Heart right ventricle (tissue), 16 donors: ENCODE results near the gene SLC13A4. TPM values are rescaled to one million over a fixed set of nuclear protein-coding genes. Genes with fewer than 3 reads are reported as not detected.

Experiments
- ATAC-seq, 8 donors: fragments of 200-7000 bp; cut with Tn5 transposase; one replicate each; pipeline ENCODE4 v1.9.1; 2020; ENCODE audit warnings: mild to moderate bottlenecking in 8 of 8, moderate library complexity in 8 of 8, moderate number of reproducible peaks in 1 of 8
- DNase-seq, 2 donors: peaks; one replicate each; pipeline ENCODE4 v3.0.0-alpha.2; 2020
- H3K27ac ChIP-seq, 10 donors: fragments of 200-600 bp; sonication (generic) in 2 of 10; one replicate each; pipeline versions ENCODE4 v1.5.0 to v1.8.0; 2020 to 2022; ENCODE audit warnings: mild to moderate bottlenecking in 3 of 10
- H3K27me3 ChIP-seq, 7 donors: fragments of 200-600 bp; one replicate each; pipeline ENCODE4 v1.8.0; 2021 to 2022; ENCODE audit warnings: mild to moderate bottlenecking in 2 of 7
- H3K36me3 ChIP-seq, 9 donors: fragments of 200-600 bp; sonication (generic) in 1 of 9; one replicate each; pipeline versions ENCODE4 v1.5.0 to v1.8.0; 2020 to 2022; ENCODE audit warnings: mild to moderate bottlenecking in 2 of 9
- H3K4me1 ChIP-seq, 9 donors: fragments of 200-600 bp; sonication (generic) in 1 of 9; one replicate each; pipeline versions ENCODE4 v1.5.0 to v1.8.0; 2020 to 2022; ENCODE audit warnings: mild to moderate bottlenecking in 4 of 9
- H3K4me3 ChIP-seq, 10 donors: fragments of 200-600 bp; sonication (generic) in 2 of 10; one replicate each; pipeline versions ENCODE4 v1.5.0 to v1.8.0; 2020 to 2022; ENCODE audit warnings: mild to moderate bottlenecking in 7 of 10, moderate library complexity in 2 of 10
- H3K9me3 ChIP-seq, 11 donors: fragments of 200-600 bp in 10 of 11; sonication (generic) in 2 of 11; one replicate each; pipeline versions ENCODE4 v1.5.0 to v1.8.0; 2013 to 2022; ENCODE audit warnings: mild to moderate bottlenecking in 2 of 11, control low read depth in 1 of 11, moderate library complexity in 1 of 11
- WGBS, 2 donors: extraction: QIAGEN DNeasy Blood & Tissue Kit; methylation state at CpG; one replicate each; pipeline ENCODE4 v1.1.7; 2013; ENCODE audit warnings: inconsistent platforms in 1 of 2; 5-methylcytosine and 5-hydroxymethylcytosine counted together
- intact Hi-C, 10 donors: fragments of 100-400 bp; cut with DNase I; formaldehyde crosslinking; loops; one replicate each; pipeline versions ENCODE4 v1.11.1 to v1.14.2; 2022
- polyA plus RNA-seq, 2 donors: library from polyadenylated mRNA; stranded (reverse); fragments of 200-250 nt; gene quantifications; one replicate each; pipeline ENCODE4 v1.2.3, GENCODE V29; 2013
- total RNA-seq, 10 donors: library from RNA; stranded (reverse); fragmentation: NEBNext Ultra II Directional in 3 of 10; extraction: Animal tissue kit (Norgen Biotek cat#: 25700) in 3 of 10; gene quantifications; one replicate each; pipeline versions ENCODE4 v1.2.1 to v1.2.4, GENCODE V29; 2021 to 2023
- TF ChIP-seq, protein P1 (sequence below), 9 donors: fragments of 200-600 bp; sonication (generic) in 2 of 9; IDR thresholded peaks; one replicate each; pipeline versions ENCODE4 v1.5.0 to v1.8.0; 2021 to 2022; ENCODE audit warnings: antibody characterized with exemption in 9 of 9, mild to moderate bottlenecking in 5 of 9, moderate library complexity in 1 of 9
- donor health status: Arrhythmogenic right ventricular cardiomyopathy.
- donor health status: ischemic (EF 13 %, LVEDD 7.1; RV severe dilation, severe dysfunction).
- donor health status: healthy with polysubstance abuse.
- donor health status: DM: no; HTN: yes; CAD: no.
- donor health status: DM: no; HTN: no; CAD: no.
- donor health status: ischemic (EF 25% LVEDD 6.9; RV normal size, moderate dysfunction).
- donor health status: ischemic (EF 25% LVEDD 5.7; RV mildly dilated, moderate dysfunction).
- donor health status: healthy.
- donor health status: DM: yes; HTN: yes; CAD: no.
- donor health status: Ischemic cardiomyopathy.
- donor health status: ischemic (EF 35%, LVEDD 5.7; RV mildly dilated, moderate dysfunction).
- donor health status: nonischemic (EF 11% LVEDD 7.7; RV severe dilation, severe dysfunction).
- donor health status: DM: yes; HTN: yes; CAD: no.
- donor health status: PGD.
- donor health status: ischemic (EF 29% LVEDD 5.4; RV normal size, mild dysfunction).
- donor health status: nonischemic (EF 23%, LVEDD 6.1; RV moderate dilation, normal function).

Gene SLC13A4
- total and polyA plus RNA-seq, 12 donors, result 0.08 to 2.8 (median 0.56) TPM; not detected in 2

DNA sequence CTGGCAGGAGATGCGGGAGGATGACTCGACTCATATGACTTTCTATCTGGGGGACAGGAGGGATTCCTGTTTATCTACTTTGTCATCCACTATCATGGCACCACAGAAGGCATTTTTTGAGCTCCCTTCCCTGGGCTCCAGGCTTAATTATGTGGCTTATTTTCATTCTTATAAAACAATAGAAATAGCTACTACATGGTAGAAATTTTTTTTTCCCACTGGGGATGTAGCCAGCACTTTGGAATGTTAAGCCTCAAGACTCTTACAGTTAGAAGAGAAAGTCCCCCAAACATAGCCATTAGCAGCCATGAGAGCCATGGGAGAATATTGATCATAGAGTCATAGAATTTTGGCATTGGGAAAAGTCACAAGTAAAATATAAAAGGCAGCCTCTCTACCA is 35.3 kb upstream of the SLC13A4 start:
- Histone ChIP-seq H3K4me1 (peaks cover 1 to 52% (median 6%) of the 10 kb centered on the region in 9 donors), H3K9me3 (no peaks in the 10 kb centered on the region), H3K27ac (no peak overlapping the region), H3K36me3 (no peaks in the 10 kb centered on the region), H3K4me3 (no peak overlapping the region), H3K27me3 (no peaks in the 10 kb centered on the region)
- ATAC-seq (no peak), DNase-seq (no peak)
- TF ChIP-seq, protein P1, sequence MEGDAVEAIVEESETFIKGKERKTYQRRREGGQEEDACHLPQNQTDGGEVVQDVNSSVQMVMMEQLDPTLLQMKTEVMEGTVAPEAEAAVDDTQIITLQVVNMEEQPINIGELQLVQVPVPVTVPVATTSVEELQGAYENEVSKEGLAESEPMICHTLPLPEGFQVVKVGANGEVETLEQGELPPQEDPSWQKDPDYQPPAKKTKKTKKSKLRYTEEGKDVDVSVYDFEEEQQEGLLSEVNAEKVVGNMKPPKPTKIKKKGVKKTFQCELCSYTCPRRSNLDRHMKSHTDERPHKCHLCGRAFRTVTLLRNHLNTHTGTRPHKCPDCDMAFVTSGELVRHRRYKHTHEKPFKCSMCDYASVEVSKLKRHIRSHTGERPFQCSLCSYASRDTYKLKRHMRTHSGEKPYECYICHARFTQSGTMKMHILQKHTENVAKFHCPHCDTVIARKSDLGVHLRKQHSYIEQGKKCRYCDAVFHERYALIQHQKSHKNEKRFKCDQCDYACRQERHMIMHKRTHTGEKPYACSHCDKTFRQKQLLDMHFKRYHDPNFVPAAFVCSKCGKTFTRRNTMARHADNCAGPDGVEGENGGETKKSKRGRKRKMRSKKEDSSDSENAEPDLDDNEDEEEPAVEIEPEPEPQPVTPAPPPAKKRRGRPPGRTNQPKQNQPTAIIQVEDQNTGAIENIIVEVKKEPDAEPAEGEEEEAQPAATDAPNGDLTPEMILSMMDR (IDR thresholded peaks at IDR 0.05), result no peak
- intact Hi-C loops, result no loop called here
- WGBS, 2 donors, result 91 to 92% methylated on average over 2 of the region's 2 CpGs

GRCh38 chr7:135761751-135762488 is 33.9 kb upstream of the SLC13A4 start:
- H3K27ac ChIP-seq, result peak overlapping the region in 7 of 10 donors; percentile 29 to 73 (median 61)
- WGBS, 2 donors, result 57 to 70% methylated on average over 10 of the region's 10 CpGs
- peak in 7 of 8 donors; percentile 23 to 48 (median 34) for ATAC-seq
- intact Hi-C loops, result no loop called here
- no peak overlapping the region for H3K4me3 ChIP-seq
- no peaks in the 10 kb centered on the region for H3K36me3 ChIP-seq
- TF ChIP-seq, protein P1 (IDR thresholded peaks at IDR 0.05), result no peak
- peaks cover 0 to 48% (median 6%) of the 10 kb centered on the region in 9 donors for H3K4me1 ChIP-seq
- DNase-seq, result no peak
- no peaks in the 10 kb centered on the region for H3K27me3 ChIP-seq
- H3K9me3 ChIP-seq, result no peaks in the 10 kb centered on the region

DNA sequence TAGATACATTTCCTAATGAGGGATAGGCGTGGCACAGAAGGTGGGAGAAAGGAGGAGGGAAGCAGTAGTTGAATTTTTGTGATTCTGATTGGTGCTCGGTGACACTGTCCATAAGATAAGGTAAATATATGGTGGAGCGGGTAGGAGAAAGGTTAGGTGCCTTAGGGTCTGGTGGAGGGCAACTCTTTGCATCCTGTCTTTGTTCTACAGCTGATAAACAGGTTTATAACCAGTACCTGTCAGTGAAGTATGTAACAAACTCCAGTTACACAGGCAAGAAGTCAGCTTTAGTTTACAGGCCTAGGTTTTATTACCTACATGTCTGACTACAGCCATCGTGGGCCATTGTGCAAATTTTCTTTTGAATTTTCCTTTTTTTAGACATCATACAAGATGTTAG is 31.5 kb upstream of the SLC13A4 start:
- Histone ChIP-seq H3K4me3 (no peak overlapping the region), H3K9me3 (no peaks in the 10 kb centered on the region), H3K27ac (peak overlapping the region in 6 of 10 donors; percentile 56 to 90 (median 77)), H3K27me3 (no peaks in the 10 kb centered on the region), H3K36me3 (no peaks in the 10 kb centered on the region), H3K4me1 (peaks cover 0 to 53% (median 9%) of the 10 kb centered on the region in 9 donors)
- WGBS, 2 donors, result 88 to 91% methylated on average over 4 of the region's 4 CpGs
- intact Hi-C loops, result loop anchor here in 4 of 10 donors (5.0 to 10.0 kb wide), 2 partner anchors 85 to 87 kb away; no protein-coding TSS in a partner anchor
- TF ChIP-seq, protein P1 (IDR thresholded peaks at IDR 0.05), result no peak
- no peak for ATAC-seq
- no peak for DNase-seq

- Histone ChIP-seq H3K27me3 (no peaks in the 10 kb centered on the region), H3K4me3 (peak overlapping the region in 7 of 10 donors; percentile 11 to 44 (median 36)), H3K9me3 (no peaks in the 10 kb centered on the region), H3K4me1 (peaks cover 0 to 53% (median 9%) of the 10 kb centered on the region in 9 donors), H3K27ac (peak overlapping the region; percentile 3 to 90 (median 75)), H3K36me3 (no peaks in the 10 kb centered on the region)
- peak in 1 of 2 donors; percentile 60 for DNase-seq
- TF ChIP-seq, protein P1 (IDR thresholded peaks at IDR 0.05), result no peak
- WGBS, 2 donors, result 39 to 44% methylated on average over 5 of the region's 5 CpGs
- intact Hi-C loops, result loop anchor here in 4 of 10 donors (5.0 to 10.0 kb wide), 2 partner anchors 84 to 86 kb away; no protein-coding TSS in a partner anchor
- ATAC-seq, result peak; percentile 26 to 80 (median 63)
These were observed 30.5 kb upstream of the SLC13A4 start for GRCh38 chr7:135758531-135758932.
